ENCODE measurements around the gene RPL10. TPM values are rescaled to one million over a fixed set of nuclear protein-coding genes. Genes with fewer than 3 reads are reported as not detected.

RPL10 gene
- total and polyA plus RNA-seq, 9 of the 15 experiments (the other 6 are each of a cell fraction or from before 2014, with no cell fraction given), result 3,774 to 7,600 (median 5,014) TPM

GRCh38 chrX:154429711-154430110 lies 31.5 kb downstream of the RPL10 start:
- CTCF ChIA-PET (ENCODE audit: low intra/inter-chr PET ratio), result no interaction called here
- Histone ChIP-seq H3K4me1 (replicated peaks in 1 of 2; ENCODE audit: control insufficient read depth in 2 of 2, insufficient read depth in 2 of 2, low read length in 2 of 2) (peaks cover 27 to 51% of the 10 kb centered on the region in 2 experiments; a peak in 4 of 5 replicates), H3K9ac (ENCODE audit: insufficient read depth in 1 of 2, low read depth in 2 of 2, low read length in 2 of 2) (peak overlapping the region; percentile 69 to 84; a peak in 3 of 4 replicates), H3K27ac (ENCODE audit: extremely low read depth, low read depth, low read length) (peak overlapping the region; percentile 66), H2AFZ (ENCODE audit: low read depth, low read length) (no peak overlapping the region), H3K9me3 (replicated peaks; ENCODE audit: control insufficient read depth, insufficient read depth, low read depth, low read length) (no peaks in the 10 kb centered on the region), H4K20me1 (replicated peaks; ENCODE audit: control insufficient read depth, insufficient read depth, low read length) (no peaks in the 10 kb centered on the region), H3K9me1 (ENCODE audit: control insufficient read depth, insufficient read depth, low read length) (no peaks in the 10 kb centered on the region), H3K36me3 (ENCODE audit: control insufficient read depth, insufficient read depth, low read length) (peaks cover 43% of the 10 kb centered on the region; the same call in 2 of the 3 replicates), H3K79me2 (ENCODE audit: control insufficient read depth, insufficient read depth, low read length) (peaks cover 35% of the 10 kb centered on the region), H3K4me3 (peak overlapping the region; percentile 79), H3K4me2 (ENCODE audit: insufficient read depth, low read length) (peak overlapping the region; percentile 90), H3K27me3 (ENCODE audit: control insufficient read depth in 2 of 2, insufficient read depth in 2 of 2, low read length in 2 of 2) (no peaks in the 10 kb centered on the region)
- 14% methylated on average over 2 of the region's 2 CpGs for WGBS (ENCODE audit: insufficient coverage, low coverage, missing lambda C conversion rate)
- no peak for FAIRE-seq
- DNase-seq (ENCODE audit: extremely low read depth in 1 of 4, low spot score in 3 of 4), result no peak
- intact Hi-C loops (cut with micrococcal nuclease) (loop anchor here (2.0 to 5.0 kb wide), 3 partner anchors 48 to 98 kb away; partner anchors contain the start of gene LAGE3), in situ Hi-C loops (cut with MboI) (no loop called here)
- no peak for ATAC-seq
- BruUV-seq (replicated peaks), result TSS peak; percentile 73
- TF ChIP-seq YY1 (IDR thresholded peaks at IDR 0.05; ENCODE audit: borderline replicate concordance in 1 of 3, control insufficient read depth in 1 of 3, extremely low read depth in 1 of 3, insufficient read depth in 3 of 3, insufficient read length in 1 of 3, insufficient replicate concordance in 2 of 3, low read depth in 1 of 3, low read length in 2 of 3) (no peak), FOSL1 (tag; conservative IDR thresholded peaks at IDR 0.05) (no peak), ZNF511 (CRISPR knock-in tag; IDR thresholded peaks at IDR 0.05) (no peak), NFIC (IDR thresholded peaks at IDR 0.05) (no peak), TCF7L2 (IDR thresholded peaks at IDR 0.05; ENCODE audit: low read depth, low read length) (no peak), ZNF655 (CRISPR knock-in tag; IDR thresholded peaks at IDR 0.05) (no peak), BRCA1 (IDR thresholded peaks at IDR 0.05) (no peak), BRCA1 (CRISPR knock-in tag; IDR thresholded peaks at IDR 0.05) (no peak), SIN3A (IDR thresholded peaks at IDR 0.05; ENCODE audit: borderline replicate concordance in 2 of 2, control insufficient read depth in 1 of 2, low read depth in 2 of 2, low read length in 2 of 2) (no peak), ELF4 (CRISPR knock-in tag; IDR thresholded peaks at IDR 0.05) (no peak), REST (IDR thresholded peaks at IDR 0.05; ENCODE audit: borderline replicate concordance) (no peak), REST (CRISPR knock-in tag; IDR thresholded peaks at IDR 0.05; ENCODE audit: low read depth) (no peak), ATF7 (IDR thresholded peaks at IDR 0.05) (no peak)
- POLR2A ChIA-PET, result interaction anchor here (0.9 to 1.8 kb wide), 4 partner anchors 9 to 29 kb away, joined by 3 to 6 read pairs (median 4); no protein-coding TSS in a partner anchor

Data from K562 (cell line).